GM19468 (cell line): ENCODE data around the gene MAP3K13.
"Not testable (repeated sequence)": the region's sequence is repeated elsewhere in the genome, so short reads cannot be mapped to it uniquely, and the experiment has no call there.

Experiments used
- ATAC-seq: cut with Tn5 transposase; IDR thresholded peaks from one replicate; pipeline ENCODE4 v1.9.1; 2021; ENCODE audit warnings: mild to moderate bottlenecking, moderate library complexity, moderate number of reproducible peaks; ENCODE audit not compliant: unreplicated experiment; ENCODE audit errors: extremely low read depth

MAP3K13 gene

GRCh38 chr3:185439745-185440466 is 77.0 kb downstream of the MAP3K13 start:
- ATAC-seq: no peak

- no peak for ATAC-seq
These were observed 79.1 kb downstream of the MAP3K13 start for GRCh38 chr3:185442031-185442430.

- no peak for ATAC-seq
These were observed 81.4 kb downstream of the MAP3K13 start for GRCh38 chr3:185444329-185444728.

- no peak for ATAC-seq
These were observed 85.2 kb downstream of the MAP3K13 start for GRCh38 chr3:185448107-185448506.

- ATAC-seq: not testable (repeated sequence)
These were observed 88.5 kb downstream of the MAP3K13 start for GRCh38 chr3:185451432-185451831.

- no peak for ATAC-seq
These were observed 94.4 kb downstream of the MAP3K13 start for GRCh38 chr3:185457376-185457775.

- ATAC-seq: no peak
These were observed 97.4 kb downstream of the MAP3K13 start for GRCh38 chr3:185460309-185460708.

- no peak for ATAC-seq
These were observed 97.9 kb downstream of the MAP3K13 start for GRCh38 chr3:185460719-185461350.

GRCh38 chr3:185465471-185465870 is 102.5 kb downstream of the MAP3K13 start:
- no peak for ATAC-seq

GRCh38 chr3:185466123-185466522 is 103.2 kb downstream of the MAP3K13 start:
- ATAC-seq: not testable (repeated sequence)

GRCh38 chr3:185469542-185469941 is 106.6 kb downstream of the MAP3K13 start:
- ATAC-seq: no peak

- no peak for ATAC-seq
These were observed 107.4 kb downstream of the MAP3K13 start for GRCh38 chr3:185470323-185470722.

GRCh38 chr3:185473290-185473815 is 110.4 kb downstream of the MAP3K13 start:
- no peak for ATAC-seq

- not testable (repeated sequence) for ATAC-seq
These were observed 112.0 kb downstream of the MAP3K13 start for GRCh38 chr3:185474922-185475321.

- no peak for ATAC-seq
These were observed 114.4 kb downstream of the MAP3K13 start for GRCh38 chr3:185477316-185477715.

GRCh38 chr3:185479373-185479945 is 116.5 kb downstream of the MAP3K13 start:
- no peak for ATAC-seq

GRCh38 chr3:185484296-185484695 is 121.4 kb downstream of the MAP3K13 start:
- ATAC-seq: no peak

GRCh38 chr3:185486394-185486793 is 123.5 kb downstream of the MAP3K13 start:
- no peak for ATAC-seq

- no peak for ATAC-seq
These were observed 125.5 kb downstream of the MAP3K13 start for GRCh38 chr3:185488465-185488864.

GRCh38 chr3:185489462-185489861 is 126.5 kb downstream of the MAP3K13 start:
- ATAC-seq: no peak

GRCh38 chr3:185490241-185490640 is 127.3 kb downstream of the MAP3K13 start:
- no peak for ATAC-seq
